Measurements from ENCODE around the gene NPTXR.
"Not testable (repeated sequence)": the region's sequence is repeated elsewhere in the genome, so short reads cannot be mapped to it uniquely, and the experiment has no call there.

Gene NPTXR

GRCh38 chr22:38832005-38832978 lies 11.5 kb downstream of the NPTXR start:
- no peak for DNase-seq (ENCODE audit: low read depth in 2 of 2)

GRCh38 chr22:38831166-38831945 lies 12.5 kb downstream of the NPTXR start:
- DNase-seq (ENCODE audit: low read depth in 2 of 2) = no peak

GRCh38 chr22:38830845-38831108 lies 13.1 kb downstream of the NPTXR start:
- DNase-seq (ENCODE audit: low read depth in 2 of 2) = no peak

GRCh38 chr22:38830026-38830844 lies 13.6 kb downstream of the NPTXR start:
- DNase-seq (ENCODE audit: low read depth in 2 of 2) = no peak

GRCh38 chr22:38829485-38829884 lies 14.3 kb downstream of the NPTXR start:
- no peak for DNase-seq (ENCODE audit: low read depth in 2 of 2)

GRCh38 chr22:38828616-38829205 lies 15.1 kb downstream of the NPTXR start:
- no peak for DNase-seq (ENCODE audit: low read depth in 2 of 2)

- no peak for DNase-seq (ENCODE audit: low read depth in 2 of 2)
Measured at GRCh38 chr22:38828191-38828590, 15.6 kb downstream of the NPTXR start.

GRCh38 chr22:38827510-38827909 lies 16.3 kb downstream of the NPTXR start:
- no peak for DNase-seq (ENCODE audit: low read depth in 2 of 2)

- no peak for DNase-seq (ENCODE audit: low read depth in 2 of 2)
Measured at GRCh38 chr22:38826801-38827200, 17.0 kb downstream of the NPTXR start.

GRCh38 chr22:38826386-38826785 lies 17.4 kb downstream of the NPTXR start:
- DNase-seq (ENCODE audit: low read depth in 2 of 2) = no peak

GRCh38 chr22:38824585-38824984 lies 19.2 kb downstream of the NPTXR start:
- peak; percentile 7 to 16 for DNase-seq (ENCODE audit: low read depth in 2 of 2)

- no peak for DNase-seq (ENCODE audit: low read depth in 2 of 2)
Measured at GRCh38 chr22:38823637-38824036, 20.2 kb downstream of the NPTXR start.

- no peak for DNase-seq (ENCODE audit: low read depth in 2 of 2)
Measured at GRCh38 chr22:38823076-38823475, 20.8 kb downstream of the NPTXR start.

GRCh38 chr22:38820020-38820419 lies 23.8 kb downstream of the NPTXR start:
- no peak for DNase-seq (ENCODE audit: low read depth in 2 of 2)

- no peak for DNase-seq (ENCODE audit: low read depth in 2 of 2)
Measured at GRCh38 chr22:38819387-38819940, 24.4 kb downstream of the NPTXR start.

- no peak for DNase-seq (ENCODE audit: low read depth in 2 of 2)
Measured at GRCh38 chr22:38817196-38817595, 26.6 kb downstream of the NPTXR start.

GRCh38 chr22:38815842-38816241 lies 28.0 kb downstream of the NPTXR start:
- DNase-seq (ENCODE audit: low read depth in 2 of 2) = no peak

GRCh38 chr22:38811241-38811640 lies 32.6 kb downstream of the NPTXR start:
- DNase-seq (ENCODE audit: low read depth in 2 of 2) = no peak

- DNase-seq (ENCODE audit: low read depth in 2 of 2) = not testable (repeated sequence)
Measured at GRCh38 chr22:38805041-38805593, 38.7 kb downstream of the NPTXR start.

GRCh38 chr22:38802671-38803121 lies 41.1 kb downstream of the NPTXR start:
- no peak for DNase-seq (ENCODE audit: low read depth in 2 of 2)
